Measurements from ENCODE around the gene SLC10A3. TPM values are rescaled to one million over a fixed set of nuclear protein-coding genes. Genes with fewer than 3 reads are reported as not detected.

Gene SLC10A3
- total and polyA plus RNA-seq, 2 donors (not counting 1 experiment from before 2014, with no cell fraction given) = 15.2 to 16.0 TPM

DNA sequence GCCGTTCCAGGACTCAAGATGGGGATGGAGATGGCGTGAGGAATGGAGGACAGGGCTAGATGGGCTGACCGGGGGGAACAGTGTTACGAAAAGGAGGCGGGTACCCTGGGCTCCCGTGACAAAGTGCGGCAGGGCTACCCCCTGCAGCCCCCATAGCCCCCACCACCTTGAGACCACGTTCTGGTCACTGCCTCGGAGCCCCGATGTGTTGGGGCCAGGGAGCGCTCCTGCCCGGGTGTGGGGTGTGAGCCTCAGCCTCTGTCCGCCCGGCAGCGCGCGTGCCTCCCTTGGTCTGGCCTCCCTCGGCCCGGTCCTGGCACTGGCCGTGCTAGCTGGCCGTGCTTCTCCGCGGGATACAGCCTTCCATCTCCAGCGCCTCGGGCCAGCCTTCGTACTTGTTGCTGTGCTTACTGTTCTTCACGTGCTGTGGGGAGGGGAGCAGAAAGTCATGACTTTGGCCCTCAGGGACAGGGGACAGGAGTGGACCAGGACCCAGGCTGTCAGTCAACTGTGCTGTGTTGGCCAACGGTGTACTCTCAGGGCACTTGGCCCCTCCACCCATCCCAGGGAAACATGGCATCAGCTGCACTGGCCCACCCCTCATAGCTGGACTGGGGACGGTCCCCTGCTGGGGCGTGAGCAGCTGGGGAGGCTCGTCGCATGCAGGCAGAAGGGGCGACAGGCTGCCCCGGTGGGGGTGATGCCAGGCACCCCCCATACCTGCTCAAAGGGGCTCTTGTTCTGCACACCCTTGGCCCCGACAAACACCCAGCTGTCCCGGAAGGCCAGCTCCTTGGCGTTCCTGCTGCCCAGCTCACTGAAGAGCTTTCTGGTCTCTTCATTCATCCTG, 16.3 kb upstream of the SLC10A3 start:
- Histone ChIP-seq H3K9ac (ENCODE audit: insufficient read depth, low read length) (no peak overlapping the region), H3K27me3 (ENCODE audit: control insufficient read depth, insufficient read depth, low read length) (no peaks in the 10 kb centered on the region), H3K4me3 (replicated peaks in 1 of 4; ENCODE audit: control extremely low read depth in 1 of 4, insufficient read depth in 1 of 4, low read depth in 3 of 4, low read length in 4 of 4) (no peak overlapping the region), H2AFZ (ENCODE audit: low read length) (no peak overlapping the region), H3K4me2 (ENCODE audit: extremely low read depth, insufficient read depth, low read length) (no peak overlapping the region), H3K9me3 (ENCODE audit: control insufficient read depth, insufficient read depth, low read depth, low read length) (no peaks in the 10 kb centered on the region), H3K36me3 (ENCODE audit: control insufficient read depth, insufficient read depth, low read length) (no peaks in the 10 kb centered on the region), H3K27ac (ENCODE audit: insufficient read depth, low read length) (no peak overlapping the region), H3K79me2 (ENCODE audit: control insufficient read depth, insufficient read depth, low read length) (no peaks in the 10 kb centered on the region), H4K20me1 (ENCODE audit: control insufficient read depth, extremely low read depth, insufficient read depth, low read length) (no peaks in the 10 kb centered on the region), H3K4me1 (ENCODE audit: control insufficient read depth, extremely low read depth, insufficient read depth, low read length) (peaks cover 3% of the 10 kb centered on the region)
- no peak for DNase-seq (ENCODE audit: low read depth in 2 of 2)
- TF ChIP-seq, protein P1, sequence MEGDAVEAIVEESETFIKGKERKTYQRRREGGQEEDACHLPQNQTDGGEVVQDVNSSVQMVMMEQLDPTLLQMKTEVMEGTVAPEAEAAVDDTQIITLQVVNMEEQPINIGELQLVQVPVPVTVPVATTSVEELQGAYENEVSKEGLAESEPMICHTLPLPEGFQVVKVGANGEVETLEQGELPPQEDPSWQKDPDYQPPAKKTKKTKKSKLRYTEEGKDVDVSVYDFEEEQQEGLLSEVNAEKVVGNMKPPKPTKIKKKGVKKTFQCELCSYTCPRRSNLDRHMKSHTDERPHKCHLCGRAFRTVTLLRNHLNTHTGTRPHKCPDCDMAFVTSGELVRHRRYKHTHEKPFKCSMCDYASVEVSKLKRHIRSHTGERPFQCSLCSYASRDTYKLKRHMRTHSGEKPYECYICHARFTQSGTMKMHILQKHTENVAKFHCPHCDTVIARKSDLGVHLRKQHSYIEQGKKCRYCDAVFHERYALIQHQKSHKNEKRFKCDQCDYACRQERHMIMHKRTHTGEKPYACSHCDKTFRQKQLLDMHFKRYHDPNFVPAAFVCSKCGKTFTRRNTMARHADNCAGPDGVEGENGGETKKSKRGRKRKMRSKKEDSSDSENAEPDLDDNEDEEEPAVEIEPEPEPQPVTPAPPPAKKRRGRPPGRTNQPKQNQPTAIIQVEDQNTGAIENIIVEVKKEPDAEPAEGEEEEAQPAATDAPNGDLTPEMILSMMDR (conservative IDR thresholded peaks at IDR 0.05 in 1 of 2, IDR thresholded peaks at IDR 0.05 in 1 of 2; ENCODE audit: low read depth in 1 of 2, low read length in 2 of 2) = no peak
- TF ChIP-seq EZH2 (IDR thresholded peaks at IDR 0.05; ENCODE audit: low read length, missing control alignments) = no peak

DNA sequence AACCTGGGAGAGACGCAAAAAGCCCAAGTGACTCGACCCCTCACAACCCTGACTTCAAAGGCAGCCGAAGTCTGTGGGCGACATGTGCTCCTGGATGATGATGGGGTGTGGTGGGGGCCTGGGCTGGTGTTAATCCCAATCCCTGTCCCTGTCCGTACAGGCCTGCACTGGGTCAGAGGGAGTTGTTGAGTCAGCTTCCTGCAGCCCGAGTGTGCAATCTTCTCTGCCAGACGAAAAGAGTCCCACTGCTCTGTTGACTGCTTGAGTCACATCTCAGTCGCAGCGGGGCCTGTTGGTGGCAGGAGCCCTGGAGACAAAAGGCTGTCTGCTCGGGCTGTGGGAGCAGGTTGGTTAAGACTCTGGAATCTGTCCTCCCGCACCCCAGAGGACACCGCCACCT, 15.3 kb upstream of the SLC10A3 start:
- no peak overlapping the region for H3K4me2 ChIP-seq (ENCODE audit: extremely low read depth, insufficient read depth, low read length)
- H2AFZ ChIP-seq (ENCODE audit: low read length) = no peak overlapping the region
- DNase-seq (ENCODE audit: low read depth in 2 of 2) = peak; percentile 39 to 49
- H3K27ac ChIP-seq (ENCODE audit: insufficient read depth, low read length) = no peak overlapping the region
- no peak overlapping the region for H3K4me3 ChIP-seq (replicated peaks in 1 of 4; ENCODE audit: control extremely low read depth in 1 of 4, insufficient read depth in 1 of 4, low read depth in 3 of 4, low read length in 4 of 4)
- TF ChIP-seq, protein P1 (conservative IDR thresholded peaks at IDR 0.05 in 1 of 2, IDR thresholded peaks at IDR 0.05 in 1 of 2; ENCODE audit: low read depth in 1 of 2, low read length in 2 of 2) = no peak
- no peak for TF ChIP-seq EZH2 (IDR thresholded peaks at IDR 0.05; ENCODE audit: low read length, missing control alignments)
- no peak overlapping the region for H3K9ac ChIP-seq (ENCODE audit: insufficient read depth, low read length)
- no peaks in the 10 kb centered on the region for H4K20me1 ChIP-seq (ENCODE audit: control insufficient read depth, extremely low read depth, insufficient read depth, low read length)
- H3K9me3 ChIP-seq (ENCODE audit: control insufficient read depth, insufficient read depth, low read depth, low read length) = no peaks in the 10 kb centered on the region
- no peaks in the 10 kb centered on the region for H3K27me3 ChIP-seq (ENCODE audit: control insufficient read depth, insufficient read depth, low read length)
- H3K36me3 ChIP-seq (ENCODE audit: control insufficient read depth, insufficient read depth, low read length) = no peaks in the 10 kb centered on the region
- H3K79me2 ChIP-seq (ENCODE audit: control insufficient read depth, insufficient read depth, low read length) = no peaks in the 10 kb centered on the region
- H3K4me1 ChIP-seq (ENCODE audit: control insufficient read depth, extremely low read depth, insufficient read depth, low read length) = peaks cover 3% of the 10 kb centered on the region

DNA sequence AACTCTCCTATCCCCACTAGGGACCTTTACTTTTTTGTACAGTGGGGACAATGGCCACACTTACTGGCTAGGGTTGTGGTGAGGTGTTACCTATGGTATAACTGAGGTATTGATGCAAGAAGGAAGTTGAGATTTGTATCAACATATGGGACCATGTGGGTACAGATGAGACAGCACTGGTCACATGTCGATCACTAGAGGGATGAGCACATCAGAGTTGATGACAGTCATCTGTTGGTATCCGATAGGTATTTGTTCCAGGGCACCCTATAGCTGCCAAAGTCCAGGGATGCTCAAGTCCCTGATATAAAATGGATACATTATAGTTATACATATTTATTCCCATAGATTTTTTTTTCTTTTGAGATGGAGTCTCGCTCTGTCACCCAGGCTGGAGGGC, 12.6 kb upstream of the SLC10A3 start:
- H3K36me3 ChIP-seq (ENCODE audit: control insufficient read depth, insufficient read depth, low read length) = no peaks in the 10 kb centered on the region
- H4K20me1 ChIP-seq (ENCODE audit: control insufficient read depth, extremely low read depth, insufficient read depth, low read length) = no peaks in the 10 kb centered on the region
- no peak for TF ChIP-seq EZH2 (IDR thresholded peaks at IDR 0.05; ENCODE audit: low read length, missing control alignments)
- TF ChIP-seq, protein P1 (conservative IDR thresholded peaks at IDR 0.05 in 1 of 2, IDR thresholded peaks at IDR 0.05 in 1 of 2; ENCODE audit: low read depth in 1 of 2, low read length in 2 of 2) = no peak
- no peak for DNase-seq (ENCODE audit: low read depth in 2 of 2)
- H3K4me1 ChIP-seq (ENCODE audit: control insufficient read depth, extremely low read depth, insufficient read depth, low read length) = peaks cover 3% of the 10 kb centered on the region
- H3K27me3 ChIP-seq (ENCODE audit: control insufficient read depth, insufficient read depth, low read length) = no peaks in the 10 kb centered on the region
- no peak overlapping the region for H3K9ac ChIP-seq (ENCODE audit: insufficient read depth, low read length)
- no peak overlapping the region for H3K4me2 ChIP-seq (ENCODE audit: extremely low read depth, insufficient read depth, low read length)
- H3K4me3 ChIP-seq (replicated peaks in 1 of 4; ENCODE audit: control extremely low read depth in 1 of 4, insufficient read depth in 1 of 4, low read depth in 3 of 4, low read length in 4 of 4) = no peak overlapping the region
- H2AFZ ChIP-seq (ENCODE audit: low read length) = no peak overlapping the region
- no peak overlapping the region for H3K27ac ChIP-seq (ENCODE audit: insufficient read depth, low read length)
- H3K9me3 ChIP-seq (ENCODE audit: control insufficient read depth, insufficient read depth, low read depth, low read length) = no peaks in the 10 kb centered on the region
- no peaks in the 10 kb centered on the region for H3K79me2 ChIP-seq (ENCODE audit: control insufficient read depth, insufficient read depth, low read length)
